Activated T-helper 1 cell treated with anti-CD3 and anti-CD28 coated beads, Interleukin-12 subunit alpha, Interleukin-12 subunit beta, Interleukin-2, Interleukin-4 antibody, amounts not matched to agents 30 ng/mL and 10 ng/mL and 1 ng/mL, durations not matched to agents 14 hours and 24 hours and 36 hours (primary cell): ENCODE data around the gene LRRC2. TPM values are rescaled to one million over a fixed set of nuclear protein-coding genes. Genes with fewer than 3 reads are reported as not detected.
"Not testable (repeated sequence)": the region's sequence is repeated elsewhere in the genome, so short reads cannot be mapped to it uniquely, and the experiment has no call there.

Source experiments
- DNase-seq: peaks from one replicate; pipeline ENCODE4 v3.0.0; 2021; ENCODE audit warnings: low spot score
- H3K27ac Mint-ChIP-seq: one replicate; pipeline ENCODE4 v1.8.0; 2021; ENCODE audit warnings: mild to moderate bottlenecking, mixed read lengths
- H3K27me3 Mint-ChIP-seq: one replicate; pipeline ENCODE4 v1.8.0; 2022; ENCODE audit warnings: mild to moderate bottlenecking, moderate library complexity, mixed read lengths; ENCODE audit not compliant: insufficient read depth
- H3K36me3 Mint-ChIP-seq: one replicate; pipeline ENCODE4 v1.8.0; 2021; ENCODE audit warnings: low read depth, mixed read lengths
- H3K4me1 Mint-ChIP-seq: one replicate; pipeline ENCODE4 v1.8.0; 2021; ENCODE audit warnings: low read depth, mixed read lengths
- H3K4me3 Mint-ChIP-seq: one replicate; pipeline ENCODE4 v1.8.0; 2021; ENCODE audit warnings: mild to moderate bottlenecking, moderate library complexity, mixed read lengths
- H3K9me3 Mint-ChIP-seq: one replicate; pipeline ENCODE4 v1.8.0; 2021; ENCODE audit warnings: mixed read lengths
- intact Hi-C: fragments of 100-400 bp; cut with micrococcal nuclease; formaldehyde crosslinking; loops from one replicate; pipeline ENCODE4 v1.15.1; 2024
- total RNA-seq: library from RNA; stranded (reverse); gene quantifications from 2 replicates; pipeline ENCODE4 v1.2.3, GENCODE V29; 2022

LRRC2 gene
- total RNA-seq, 1 donor from 2014 or later = not detected

DNA sequence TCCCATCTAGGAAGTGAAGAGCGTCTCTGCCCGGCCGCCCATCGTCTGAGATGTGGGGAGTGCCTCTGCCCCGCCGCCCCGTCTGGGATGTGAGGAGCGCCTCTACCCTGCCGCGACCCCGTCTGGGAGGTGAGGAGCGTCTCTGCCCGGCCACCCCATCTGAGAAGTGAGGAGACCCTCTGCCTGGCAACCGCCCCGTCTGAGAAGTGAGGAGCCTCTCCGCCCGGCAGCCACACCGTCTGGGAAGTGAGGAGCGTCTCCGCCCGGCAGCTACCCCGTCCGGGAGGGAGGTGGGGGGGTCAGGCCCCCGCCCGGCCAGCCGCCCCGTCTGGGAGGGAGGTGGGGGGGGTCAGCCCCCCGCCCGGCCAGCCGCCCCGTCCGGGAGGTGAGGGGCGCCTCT is 71.6 kb downstream of the LRRC2 start:
- H3K36me3 Mint-ChIP-seq, intact Hi-C loops, H3K4me3 Mint-ChIP-seq, DNase-seq, H3K9me3 Mint-ChIP-seq, H3K27me3 Mint-ChIP-seq, H3K27ac Mint-ChIP-seq, H3K4me1 Mint-ChIP-seq: not testable (repeated sequence)

DNA sequence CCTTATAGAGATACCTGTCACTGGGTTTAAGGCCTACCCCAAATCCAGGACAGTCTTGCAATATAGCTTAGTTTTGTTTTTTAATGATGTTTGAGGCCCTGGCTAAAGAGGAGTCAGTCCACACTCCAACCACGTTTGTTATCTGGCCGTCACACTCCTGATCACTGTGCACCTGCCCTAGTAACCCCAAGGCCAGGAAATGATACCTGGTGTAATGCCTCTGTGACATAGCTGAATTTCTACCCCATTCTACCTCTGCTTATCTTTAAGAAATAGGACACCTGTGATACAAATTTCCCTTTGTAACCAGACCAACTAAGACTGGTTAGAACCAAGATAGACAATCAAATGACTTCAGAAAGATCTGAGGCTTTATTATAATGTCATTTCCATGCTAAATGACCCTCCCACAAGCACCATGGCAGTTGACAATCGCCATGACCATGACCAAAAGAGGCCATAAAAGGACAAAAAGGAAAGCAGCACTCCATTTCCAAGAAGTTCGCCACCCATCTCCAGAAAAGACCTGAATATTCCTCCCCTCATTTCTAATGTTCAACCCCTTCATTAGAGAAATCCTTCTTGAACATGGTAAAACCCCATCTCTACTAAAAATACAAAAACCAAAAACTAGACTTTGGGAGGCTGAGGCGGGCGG is 73.1 kb downstream of the LRRC2 start:
- Mint-ChIP-seq H3K4me3 (no peak overlapping the region), H3K27me3 (peaks cover 2% of the 10 kb centered on the region), H3K9me3 (no peaks in the 10 kb centered on the region), H3K36me3 (no peaks in the 10 kb centered on the region), H3K27ac (no peak overlapping the region), H3K4me1 (peaks cover 14% of the 10 kb centered on the region)
- no peak for DNase-seq
- intact Hi-C loops = no loop called here

DNA sequence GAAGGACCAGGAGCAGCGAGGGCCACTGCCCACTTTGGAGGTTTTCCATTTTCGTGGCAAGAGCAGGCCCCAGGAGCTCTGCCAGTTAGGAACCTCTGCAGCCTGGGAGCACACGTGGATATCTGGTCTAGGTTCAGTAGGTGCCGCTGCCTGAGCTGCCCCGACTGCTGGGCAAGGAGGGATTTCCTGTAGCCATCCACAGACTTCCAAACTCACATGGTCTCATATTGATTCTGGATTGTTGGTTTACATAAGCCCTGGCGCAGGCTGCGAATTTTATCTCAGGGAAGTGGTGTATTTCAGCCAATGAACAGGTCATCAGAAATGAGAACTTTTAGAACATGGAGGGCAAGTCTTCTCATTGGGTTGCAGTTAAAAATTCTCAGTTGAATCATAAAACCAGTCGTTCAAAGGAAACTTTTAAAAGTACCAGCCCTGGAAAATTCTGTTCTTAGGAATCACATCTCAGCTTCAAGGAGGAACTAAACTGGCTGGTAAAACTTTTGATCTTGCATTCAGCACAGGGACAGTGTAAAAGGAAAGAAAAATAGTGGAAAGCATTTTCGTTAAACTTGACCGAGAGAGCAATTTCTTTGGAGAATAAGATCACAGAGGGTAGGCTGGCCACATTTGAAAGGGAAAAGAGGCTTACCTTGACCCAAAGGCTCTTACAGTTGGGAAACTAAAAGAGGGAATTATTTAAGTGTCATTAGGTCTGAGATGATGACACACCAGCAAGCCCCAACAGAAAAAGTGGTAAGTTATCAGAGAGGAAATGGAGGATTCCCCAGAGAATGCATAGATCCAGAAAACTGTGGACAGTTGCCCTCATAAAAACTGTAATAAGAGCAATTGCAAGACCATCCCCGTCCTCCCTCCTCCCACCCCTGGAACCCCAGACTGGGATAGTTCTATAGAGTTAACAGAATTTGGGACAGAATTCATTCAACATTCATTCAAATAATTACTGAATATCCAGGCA is 74.7 kb downstream of the LRRC2 start:
- no peaks in the 10 kb centered on the region for H3K9me3 Mint-ChIP-seq
- DNase-seq = no peak
- H3K27me3 Mint-ChIP-seq = peaks cover 4% of the 10 kb centered on the region
- no peak overlapping the region for H3K4me3 Mint-ChIP-seq
- no peaks in the 10 kb centered on the region for H3K36me3 Mint-ChIP-seq
- intact Hi-C loops = no loop called here
- peaks cover 14% of the 10 kb centered on the region for H3K4me1 Mint-ChIP-seq
- no peak overlapping the region for H3K27ac Mint-ChIP-seq

DNA sequence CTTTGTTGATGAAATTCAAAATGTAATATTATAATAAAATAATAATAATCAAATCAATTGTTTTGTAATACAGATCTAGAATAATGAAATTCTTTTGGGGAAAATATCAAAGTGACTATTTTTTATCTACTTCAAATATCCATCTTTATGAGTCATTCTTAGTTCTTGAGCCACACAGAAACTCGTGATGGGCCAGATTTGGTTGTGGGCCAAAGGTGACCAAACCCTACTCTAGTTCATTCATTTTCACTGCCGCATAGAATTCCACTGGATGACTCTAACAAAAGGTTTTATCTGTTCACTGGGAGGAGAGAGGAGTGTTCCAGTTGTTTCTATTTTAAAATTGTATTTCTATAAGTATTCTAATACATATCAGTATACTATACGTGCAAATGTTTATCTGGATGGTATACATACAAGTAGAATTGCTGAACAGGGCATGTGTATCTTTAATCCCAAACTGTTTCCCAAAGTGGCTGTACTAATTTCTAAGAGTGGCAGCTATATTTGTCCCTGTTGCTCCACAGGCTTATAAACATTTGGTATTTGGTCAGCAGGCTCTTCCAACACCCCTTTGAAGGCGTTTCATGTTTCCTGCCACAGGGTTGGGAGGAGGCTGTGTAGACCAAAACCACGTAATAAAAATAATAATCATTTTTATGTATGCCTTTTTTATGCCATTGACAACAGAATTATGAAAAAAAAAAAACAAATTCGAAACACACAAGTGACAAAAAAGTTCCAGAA is 75.6 kb downstream of the LRRC2 start:
- no peak for DNase-seq
- Mint-ChIP-seq H3K4me3 (no peak overlapping the region), H3K27ac (no peak overlapping the region), H3K4me1 (peaks cover 9% of the 10 kb centered on the region), H3K36me3 (no peaks in the 10 kb centered on the region), H3K27me3 (peaks cover 4% of the 10 kb centered on the region), H3K9me3 (no peaks in the 10 kb centered on the region)
- intact Hi-C loops = no loop called here

DNA sequence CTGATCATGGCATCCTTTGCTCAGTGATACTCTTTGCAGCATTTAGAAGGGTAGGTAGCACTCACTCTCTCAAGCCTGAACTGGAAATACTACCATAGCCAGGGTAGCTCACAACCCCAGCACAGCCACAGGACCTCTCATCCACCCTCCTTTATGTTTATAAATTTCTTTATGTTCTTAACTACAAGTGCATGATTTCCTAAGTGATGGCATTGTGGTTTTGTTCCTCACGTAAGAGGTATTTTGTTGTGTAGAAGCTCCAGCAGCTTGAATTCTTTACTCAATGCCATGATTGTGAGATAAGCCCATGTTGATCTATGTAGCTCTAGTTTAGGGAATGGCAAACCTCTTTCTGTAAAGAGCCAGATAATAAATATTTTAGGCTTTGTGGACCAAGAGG is 76.2 kb downstream of the LRRC2 start:
- intact Hi-C loops = loop anchor here (5.0 kb wide), 1 partner anchor 47 kb away; no protein-coding TSS in a partner anchor
- H3K4me1 Mint-ChIP-seq = peaks cover 9% of the 10 kb centered on the region
- no peaks in the 10 kb centered on the region for H3K9me3 Mint-ChIP-seq
- H3K27ac Mint-ChIP-seq = no peak overlapping the region
- H3K27me3 Mint-ChIP-seq = peaks cover 4% of the 10 kb centered on the region
- H3K4me3 Mint-ChIP-seq = no peak overlapping the region
- no peak for DNase-seq
- H3K36me3 Mint-ChIP-seq = no peaks in the 10 kb centered on the region

DNA sequence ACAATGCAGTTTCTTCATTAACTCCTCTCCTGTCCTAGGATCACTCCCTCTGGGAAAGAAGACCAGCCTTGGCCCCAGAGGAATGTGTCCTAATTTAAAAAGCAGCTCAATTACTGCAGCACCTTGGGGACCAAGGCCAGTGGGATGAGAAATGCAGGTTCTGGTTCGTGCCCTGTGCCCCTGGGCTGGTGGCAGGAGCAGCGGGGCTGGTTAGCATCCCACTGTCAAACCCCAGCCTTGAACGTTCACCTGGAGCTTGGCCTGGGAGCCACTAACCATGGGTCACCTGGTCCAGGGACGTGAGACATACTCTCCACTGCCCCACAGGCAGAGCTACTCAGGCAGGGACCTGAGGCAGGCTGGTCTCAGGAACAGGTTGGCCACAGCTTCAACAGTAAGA is 76.7 kb downstream of the LRRC2 start:
- intact Hi-C loops = loop anchor here (5.0 kb wide), 1 partner anchor 48 kb away; no protein-coding TSS in a partner anchor
- H3K4me3 Mint-ChIP-seq = no peak overlapping the region
- H3K9me3 Mint-ChIP-seq = no peaks in the 10 kb centered on the region
- peaks cover 4% of the 10 kb centered on the region for H3K27me3 Mint-ChIP-seq
- H3K36me3 Mint-ChIP-seq = no peaks in the 10 kb centered on the region
- H3K27ac Mint-ChIP-seq = no peak overlapping the region
- DNase-seq = no peak
- peaks cover 9% of the 10 kb centered on the region for H3K4me1 Mint-ChIP-seq

DNA sequence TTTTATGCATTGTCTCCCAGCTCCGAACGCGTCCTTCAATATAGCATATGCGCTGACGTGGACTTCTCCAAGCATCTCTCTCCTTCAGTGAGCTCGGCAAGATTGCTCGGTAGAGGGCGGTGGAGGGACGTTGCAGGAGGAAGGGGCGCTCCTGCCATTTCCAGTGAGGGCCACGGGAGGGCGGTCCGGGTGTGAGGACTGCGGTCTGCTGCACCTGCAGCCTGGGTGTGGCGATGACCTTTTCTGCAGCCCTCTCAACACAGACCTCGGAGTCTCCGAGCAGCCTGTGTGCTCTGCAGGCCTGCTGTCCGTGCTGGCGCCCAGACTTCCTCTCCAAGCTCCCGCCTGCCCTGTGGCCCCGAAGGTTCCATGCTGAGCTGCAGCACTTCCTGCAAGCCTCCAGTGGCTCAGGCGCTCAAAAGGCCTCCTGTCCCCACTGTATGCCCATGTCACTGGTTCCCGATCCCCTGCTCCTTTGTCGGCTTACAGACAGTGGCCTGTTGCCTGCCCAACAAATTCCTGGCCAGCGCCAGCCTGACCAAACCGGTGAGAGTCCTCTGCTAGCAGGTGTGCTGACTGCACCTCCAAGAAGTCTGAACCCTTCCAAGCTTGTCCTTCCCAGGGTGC is 77.3 kb downstream of the LRRC2 start:
- peaks cover 9% of the 10 kb centered on the region for H3K4me1 Mint-ChIP-seq
- intact Hi-C loops = loop anchor here (1.0 to 5.0 kb wide), 4 partner anchors 48 to 406 kb away; no protein-coding TSS in a partner anchor
- H3K27me3 Mint-ChIP-seq = peaks cover 4% of the 10 kb centered on the region
- no peak overlapping the region for H3K27ac Mint-ChIP-seq
- no peaks in the 10 kb centered on the region for H3K9me3 Mint-ChIP-seq
- H3K4me3 Mint-ChIP-seq = no peak overlapping the region
- DNase-seq = peak; percentile 85
- H3K36me3 Mint-ChIP-seq = no peaks in the 10 kb centered on the region

DNA sequence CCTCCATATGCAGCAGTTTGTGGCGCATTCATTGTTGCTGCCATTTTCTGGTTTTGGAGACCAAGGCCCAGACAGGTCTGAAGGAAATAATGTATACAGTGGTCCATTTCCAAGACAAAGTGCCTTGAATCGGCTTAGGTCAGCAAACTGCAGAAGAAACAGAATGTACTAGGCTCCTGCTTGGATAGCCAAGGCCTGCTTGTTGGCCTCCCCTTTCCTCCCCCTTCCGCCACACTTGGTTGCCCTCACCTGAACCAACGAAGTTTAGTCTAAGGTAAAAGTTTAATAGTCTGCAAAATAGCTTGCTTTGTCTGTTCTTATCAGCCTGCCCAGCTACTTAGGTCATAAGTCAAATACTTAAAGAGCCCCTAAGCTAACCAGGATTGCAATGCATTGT is 80.3 kb downstream of the LRRC2 start:
- intact Hi-C loops = loop anchor here (5.0 kb wide), 1 partner anchor 52 kb away; no protein-coding TSS in a partner anchor
- H3K27me3 Mint-ChIP-seq = peaks cover 7% of the 10 kb centered on the region
- no peaks in the 10 kb centered on the region for H3K36me3 Mint-ChIP-seq
- no peaks in the 10 kb centered on the region for H3K9me3 Mint-ChIP-seq
- no peak overlapping the region for H3K27ac Mint-ChIP-seq
- H3K4me3 Mint-ChIP-seq = no peak overlapping the region
- DNase-seq = no peak
- peaks cover 9% of the 10 kb centered on the region for H3K4me1 Mint-ChIP-seq

DNA sequence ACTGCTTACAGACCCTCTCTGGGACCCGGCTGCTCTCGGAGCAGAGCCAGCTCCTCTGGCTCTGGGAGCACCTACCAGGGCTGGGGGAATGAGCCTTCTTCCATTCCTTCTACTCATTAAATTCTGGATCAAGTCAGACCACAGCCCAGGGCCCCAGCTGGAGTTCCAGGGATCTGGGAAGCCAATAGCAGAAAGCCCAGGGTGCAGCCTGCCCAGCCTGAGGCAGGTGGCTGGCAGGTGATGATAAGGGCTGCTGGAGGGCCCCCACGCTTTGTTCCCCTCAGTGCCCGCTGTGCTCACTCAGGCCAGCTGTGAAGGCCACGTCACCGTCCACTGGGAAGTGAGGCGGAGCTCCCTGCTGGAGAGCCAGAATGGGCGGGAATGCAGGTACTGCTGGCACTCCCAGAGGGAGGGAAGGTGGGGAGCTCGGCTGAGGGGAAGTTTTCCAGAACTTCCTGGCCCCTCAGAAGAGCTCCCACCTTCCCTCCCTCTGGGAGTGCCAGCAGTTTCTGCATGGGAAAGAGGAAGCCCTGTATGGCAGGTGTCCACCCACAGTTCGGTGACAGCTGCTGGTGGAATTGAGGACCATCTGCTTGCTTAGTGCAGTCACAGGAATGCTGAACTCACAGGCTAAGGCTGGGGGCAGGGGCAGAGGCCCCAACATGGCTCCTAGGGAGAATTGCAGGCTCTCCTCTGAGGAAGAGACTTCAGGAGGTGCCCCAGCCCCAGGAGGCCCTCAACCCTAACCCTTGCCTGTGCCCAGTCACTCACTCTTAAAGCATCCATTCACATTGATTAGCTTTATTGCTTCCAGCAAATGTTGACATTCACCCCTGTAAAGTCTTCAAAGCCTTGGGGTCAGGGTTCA is 81.0 kb downstream of the LRRC2 start:
- Mint-ChIP-seq H3K27me3 (peaks cover 13% of the 10 kb centered on the region), H3K27ac (no peak overlapping the region), H3K9me3 (no peaks in the 10 kb centered on the region), H3K4me3 (no peak overlapping the region), H3K4me1 (peaks cover 9% of the 10 kb centered on the region), H3K36me3 (no peaks in the 10 kb centered on the region)
- no peak for DNase-seq
- intact Hi-C loops = loop anchor here (5.0 kb wide), 1 partner anchor 52 kb away; no protein-coding TSS in a partner anchor

DNA sequence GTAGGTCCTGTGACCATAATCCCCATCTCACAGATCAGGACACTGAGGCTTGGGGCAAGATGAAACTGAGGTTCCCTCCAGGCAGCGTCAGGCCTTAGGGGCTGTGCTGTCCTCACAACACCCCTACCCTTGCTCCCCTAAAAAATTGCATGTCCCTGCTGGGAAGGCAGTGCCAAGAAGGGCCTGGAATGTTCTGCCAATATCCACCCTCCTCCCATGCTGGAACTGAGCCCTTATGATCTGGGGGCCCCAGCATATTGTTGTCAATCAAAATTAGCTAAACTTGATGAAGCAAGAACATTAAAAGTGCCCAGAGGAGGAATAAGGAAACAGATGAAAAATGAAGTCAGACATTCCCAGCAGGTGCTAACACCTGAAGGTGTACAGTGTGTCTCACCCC is 81.7 kb downstream of the LRRC2 start:
- H3K36me3 Mint-ChIP-seq = no peaks in the 10 kb centered on the region
- no peak for DNase-seq
- H3K27me3 Mint-ChIP-seq = peaks cover 18% of the 10 kb centered on the region
- H3K4me3 Mint-ChIP-seq = no peak overlapping the region
- intact Hi-C loops = no loop called here
- H3K4me1 Mint-ChIP-seq = peaks cover 9% of the 10 kb centered on the region
- no peak overlapping the region for H3K27ac Mint-ChIP-seq
- H3K9me3 Mint-ChIP-seq = no peaks in the 10 kb centered on the region

DNA sequence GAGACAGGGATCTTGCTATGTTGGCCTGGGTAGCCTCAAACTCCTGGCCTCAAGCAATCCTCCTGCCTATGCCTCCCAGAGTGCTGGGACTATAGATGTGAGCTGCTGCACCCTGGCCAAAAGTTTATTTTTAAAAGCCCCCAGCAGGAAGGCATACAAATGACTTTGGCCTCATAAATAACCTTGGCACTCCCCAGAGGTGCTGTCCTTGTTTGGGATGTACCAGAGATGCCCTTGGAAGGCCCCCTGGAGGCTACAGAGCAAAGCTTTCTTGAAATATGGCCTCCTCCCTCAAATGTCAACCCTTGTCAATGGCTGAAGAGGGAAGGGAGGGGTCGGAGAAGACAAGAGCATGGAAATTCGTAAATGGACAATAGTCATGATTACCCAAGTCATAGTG is 82.3 kb downstream of the LRRC2 start:
- H3K36me3 Mint-ChIP-seq = no peaks in the 10 kb centered on the region
- intact Hi-C loops = no loop called here
- H3K4me3 Mint-ChIP-seq = no peak overlapping the region
- H3K27me3 Mint-ChIP-seq = peaks cover 21% of the 10 kb centered on the region
- DNase-seq = no peak
- peaks cover 4% of the 10 kb centered on the region for H3K4me1 Mint-ChIP-seq
- no peak overlapping the region for H3K27ac Mint-ChIP-seq
- H3K9me3 Mint-ChIP-seq = no peaks in the 10 kb centered on the region
